Transverse colon (tissue), 4 donors: ENCODE results near the gene GSAP. TPM values are rescaled to one million over a fixed set of nuclear protein-coding genes. Genes with fewer than 3 reads are reported as not detected.

ENCODE experiments used
- DNase-seq: peaks from one replicate; pipeline ENCODE4 v3.0.0-alpha.2; 2019
- H3K27ac ChIP-seq, 4 donors: fragments of 200-600 bp; sonication (generic); 2 replicates each; pipeline ENCODE4 v1.5.1; 2016 to 2018; ENCODE audit warnings: inconsistent platforms in 4 of 4
- H3K27me3 ChIP-seq: fragments of 200-600 bp; sonication (generic); 2 replicates; pipeline ENCODE4 v1.5.1; 2017; ENCODE audit warnings: inconsistent platforms
- H3K36me3 ChIP-seq, 4 donors: fragments of 200-600 bp; sonication (generic); 2 replicates each; pipeline ENCODE4 v1.5.1; 2017 to 2019; ENCODE audit warnings: inconsistent platforms in 4 of 4
- H3K4me1 ChIP-seq, 4 donors: fragments of 200-600 bp; sonication (generic); 2 replicates each; pipeline ENCODE4 v1.5.1; 2017 to 2020; ENCODE audit warnings: inconsistent platforms in 4 of 4
- H3K4me3 ChIP-seq, 4 donors: fragments of 200-600 bp; sonication (generic); 1 replicate in 1 of 4; 2 replicates in 3 of 4; pipeline versions ENCODE4 v1.5.1 to v1.6.1; 2017 to 2019; ENCODE audit warnings: inconsistent platforms in 4 of 4
- H3K9me3 ChIP-seq, 2 donors: fragments of 200-600 bp; sonication (generic); 2 replicates each; pipeline ENCODE4 v1.5.1; 2017 to 2019; ENCODE audit warnings: inconsistent platforms in 2 of 2
- EP300 ChIP-seq: sonication (generic); formaldehyde crosslinking; IDR thresholded peaks from one replicate; pipeline ENCODE4 v1.6.1; 2017; ENCODE audit warnings: antibody characterized with exemption, low read depth
- POLR2A ChIP-seq: fragments of 450-650 bp; IDR thresholded peaks from one replicate; pipeline ENCODE4 v1.6.1; 2016; ENCODE audit warnings: antibody characterized with exemption, mild to moderate bottlenecking, moderate library complexity
- POLR2AphosphoS5 ChIP-seq, 3 donors: sonication (generic); formaldehyde crosslinking; IDR thresholded peaks; one replicate each; pipeline ENCODE4 v1.6.1; 2016; ENCODE audit warnings: antibody characterized with exemption in 3 of 3
- WGBS, 2 donors: methylation state at CpG; one replicate each; pipeline ENCODE4 v1.1.5; 2018; ENCODE audit warnings: low coverage in 1 of 2; 5-methylcytosine and 5-hydroxymethylcytosine counted together
- in situ Hi-C, 4 donors: fragments of 200-750 bp; cut with MboI; loops; one replicate each; pipeline versions ENCODE4 v1.15.0 to v1.15.1; 2017; ENCODE audit warnings: low sequenced_read_pairs in 3 of 4, low pct_ligation_motif_present in 1 of 4, low pct_unique_long_range_greater_than_20kb in 1 of 4
- intact Hi-C: fragments of 100-400 bp; cut with DNase I; formaldehyde crosslinking; loops from one replicate; pipeline ENCODE4 v1.15.1; 2023; ENCODE audit warnings: low total_unique reads
- total RNA-seq, 4 donors: library from RNA; depleted of rRNA; stranded (reverse); fragments of >200 nt; gene quantifications; one replicate each; pipeline ENCODE4 v1.1.0, GENCODE V29; 2016
- TF ChIP-seq, protein P1 (sequence below), 5 experiments: fragments of 200-600 bp in 3 of 5; fragments of 450-650 bp in 2 of 5; sonication (generic) in 3 of 5; IDR thresholded peaks; 1 replicate in 2 of 5; 2 replicates in 3 of 5; pipeline ENCODE4 v1.5.1; 2016 to 2017; ENCODE audit warnings: antibody characterized with exemption in 5 of 5, inconsistent platforms in 3 of 5, mild to moderate bottlenecking in 2 of 5, moderate library complexity in 1 of 5

Gene GSAP
- total RNA-seq, 4 donors from 2014 or later, result 5.0 to 25.2 (median 15.5) TPM

DNA sequence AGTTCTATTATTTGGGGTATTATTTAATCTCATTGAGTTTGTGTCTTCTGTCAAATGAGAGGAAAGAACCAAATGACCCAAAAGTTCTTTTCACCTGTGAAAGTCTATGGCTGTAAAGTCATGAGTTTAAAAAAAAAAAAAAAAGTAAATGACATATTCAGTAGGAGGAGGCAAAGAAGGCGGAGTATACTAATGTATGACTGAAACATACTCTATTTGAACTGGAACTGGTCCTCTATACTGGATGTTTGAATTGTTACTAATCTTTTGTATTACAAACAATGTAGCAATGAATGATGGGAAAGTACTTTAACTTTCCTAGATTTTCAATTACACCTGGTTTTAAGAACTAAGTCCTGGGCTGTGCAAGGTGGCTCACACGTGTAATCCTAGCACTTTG lies 24.9 kb upstream of the GSAP start:
- no peak overlapping the region for H3K27ac ChIP-seq
- H3K36me3 ChIP-seq, result no peaks in the 10 kb centered on the region
- H3K27me3 ChIP-seq, result no peaks in the 10 kb centered on the region
- H3K9me3 ChIP-seq, result no peaks in the 10 kb centered on the region
- peaks cover 0 to 4% (median 0%) of the 10 kb centered on the region in 4 donors for H3K4me1 ChIP-seq
- intact Hi-C loops (no loop called here), in situ Hi-C loops (no loop called here)
- DNase-seq, result no peak
- TF ChIP-seq EP300 (no peak), POLR2AphosphoS5 (IDR thresholded peaks at IDR 0.05) (no peak), POLR2A (no peak)
- TF ChIP-seq, protein P1, sequence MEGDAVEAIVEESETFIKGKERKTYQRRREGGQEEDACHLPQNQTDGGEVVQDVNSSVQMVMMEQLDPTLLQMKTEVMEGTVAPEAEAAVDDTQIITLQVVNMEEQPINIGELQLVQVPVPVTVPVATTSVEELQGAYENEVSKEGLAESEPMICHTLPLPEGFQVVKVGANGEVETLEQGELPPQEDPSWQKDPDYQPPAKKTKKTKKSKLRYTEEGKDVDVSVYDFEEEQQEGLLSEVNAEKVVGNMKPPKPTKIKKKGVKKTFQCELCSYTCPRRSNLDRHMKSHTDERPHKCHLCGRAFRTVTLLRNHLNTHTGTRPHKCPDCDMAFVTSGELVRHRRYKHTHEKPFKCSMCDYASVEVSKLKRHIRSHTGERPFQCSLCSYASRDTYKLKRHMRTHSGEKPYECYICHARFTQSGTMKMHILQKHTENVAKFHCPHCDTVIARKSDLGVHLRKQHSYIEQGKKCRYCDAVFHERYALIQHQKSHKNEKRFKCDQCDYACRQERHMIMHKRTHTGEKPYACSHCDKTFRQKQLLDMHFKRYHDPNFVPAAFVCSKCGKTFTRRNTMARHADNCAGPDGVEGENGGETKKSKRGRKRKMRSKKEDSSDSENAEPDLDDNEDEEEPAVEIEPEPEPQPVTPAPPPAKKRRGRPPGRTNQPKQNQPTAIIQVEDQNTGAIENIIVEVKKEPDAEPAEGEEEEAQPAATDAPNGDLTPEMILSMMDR (IDR thresholded peaks at IDR 0.05), result no peak
- 71 to 89% methylated on average over 2 of the region's 2 CpGs for WGBS, 2 donors
- no peak overlapping the region for H3K4me3 ChIP-seq

DNA sequence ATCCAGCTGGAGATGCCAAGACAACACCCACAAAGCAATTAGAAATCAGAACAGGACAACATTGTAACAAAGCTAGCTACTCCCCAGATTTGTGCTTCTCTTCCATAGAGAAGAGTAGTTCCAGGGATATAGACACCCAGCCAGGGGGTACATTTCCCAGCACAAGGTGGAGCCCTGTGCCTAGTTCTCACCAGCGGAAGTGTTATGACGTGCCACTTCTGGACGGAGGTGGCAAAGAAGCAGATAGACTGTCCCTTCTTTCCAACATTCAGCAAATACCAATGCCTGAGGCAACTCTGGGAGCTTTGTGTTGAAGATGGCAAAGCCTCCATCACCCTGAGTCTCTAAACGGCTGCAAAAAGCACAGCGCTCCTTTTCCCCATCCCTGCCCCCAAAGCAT lies 23.4 kb upstream of the GSAP start:
- intact Hi-C loops, result no loop called here
- 43% methylated on average over 5 of the region's 5 CpGs; no CpG with 5 or more reads in 1 of the 2 donors for WGBS, 2 donors

DNA sequence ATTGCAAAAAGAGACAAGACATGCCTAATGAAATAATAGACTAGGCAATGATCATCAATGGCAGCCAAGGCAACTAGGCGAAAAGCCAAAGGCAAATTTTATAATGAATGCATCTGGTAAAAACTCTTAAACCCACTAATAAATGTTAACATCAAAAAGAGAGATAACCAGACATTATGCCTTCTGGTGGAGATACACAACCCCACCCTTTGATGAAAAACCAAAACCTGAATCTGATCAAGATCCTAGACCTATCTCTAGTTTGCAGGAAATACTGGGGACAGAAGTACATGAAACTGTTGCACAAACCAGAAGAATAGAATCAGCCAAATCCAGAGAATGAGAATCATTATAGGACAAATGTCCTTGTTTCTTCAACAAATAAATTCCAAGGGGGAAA lies 22.0 kb upstream of the GSAP start:
- H3K27ac ChIP-seq, result no peak overlapping the region
- in situ Hi-C loops (no loop called here), intact Hi-C loops (no loop called here)
- H3K4me1 ChIP-seq, result peaks cover 0 to 4% (median 0%) of the 10 kb centered on the region in 4 donors
- no peak overlapping the region for H3K4me3 ChIP-seq
- H3K36me3 ChIP-seq, result no peaks in the 10 kb centered on the region
- 82 to 93% methylated on average over 1 of the region's 1 CpG for WGBS, 2 donors
- H3K9me3 ChIP-seq, result no peaks in the 10 kb centered on the region
- no peak for DNase-seq
- no peak for TF ChIP-seq POLR2AphosphoS5 (IDR thresholded peaks at IDR 0.05)
- TF ChIP-seq POLR2A, result no peak
- TF ChIP-seq, protein P1 (IDR thresholded peaks at IDR 0.05), result no peak
- TF ChIP-seq EP300, result no peak
- H3K27me3 ChIP-seq, result no peaks in the 10 kb centered on the region

More for the DNA sequence above, 23.4 kb upstream of the GSAP start:
- no peak overlapping the region for H3K27ac ChIP-seq
- no peak for TF ChIP-seq POLR2AphosphoS5 (IDR thresholded peaks at IDR 0.05)
- TF ChIP-seq, protein P1 (IDR thresholded peaks at IDR 0.05), result peak in 2 of 5 experiments; percentile 20 to 26
- in situ Hi-C loops, result no loop called here
- peaks cover 0 to 4% (median 0%) of the 10 kb centered on the region in 4 donors for H3K4me1 ChIP-seq
- no peaks in the 10 kb centered on the region for H3K36me3 ChIP-seq
- H3K4me3 ChIP-seq, result no peak overlapping the region
- no peaks in the 10 kb centered on the region for H3K9me3 ChIP-seq
- peak; percentile 37 for DNase-seq
- H3K27me3 ChIP-seq, result no peaks in the 10 kb centered on the region

DNA sequence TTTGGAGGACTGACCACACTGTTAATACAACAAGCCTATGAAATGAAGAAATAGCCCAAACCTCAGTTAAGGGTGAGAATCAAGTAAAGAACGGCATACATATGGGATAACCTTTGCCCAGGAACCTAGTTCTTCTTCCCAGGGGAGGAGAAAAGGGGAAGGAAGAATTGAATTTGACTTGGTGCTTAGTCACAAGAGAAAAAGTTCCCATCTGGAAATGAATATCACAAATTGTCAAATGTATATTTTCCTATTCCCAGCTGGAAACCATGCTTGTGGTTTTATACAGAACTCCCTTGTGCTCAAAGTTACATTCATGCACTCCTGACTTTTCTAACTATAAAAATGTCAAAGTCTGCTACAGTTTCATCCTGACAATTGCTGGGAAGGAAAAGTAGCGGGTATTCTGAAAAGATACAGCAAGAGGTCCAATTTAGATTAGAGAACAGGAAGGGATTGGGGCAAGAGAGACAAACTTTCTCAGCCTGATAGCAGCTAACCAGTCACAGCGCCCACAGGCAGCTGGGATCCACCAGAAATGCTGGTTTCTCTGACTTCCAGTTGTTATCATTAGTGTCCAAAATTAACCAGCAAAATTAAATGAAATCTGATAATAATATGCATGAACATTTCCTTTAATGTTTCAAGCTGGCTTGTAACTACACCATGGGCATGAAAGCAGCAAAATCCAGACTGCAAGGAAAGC lies 18.6 kb upstream of the GSAP start:
- 83 to 89% methylated on average over 3 of the region's 3 CpGs for WGBS, 2 donors
- in situ Hi-C loops, result no loop called here
- intact Hi-C loops, result no loop called here

DNA sequence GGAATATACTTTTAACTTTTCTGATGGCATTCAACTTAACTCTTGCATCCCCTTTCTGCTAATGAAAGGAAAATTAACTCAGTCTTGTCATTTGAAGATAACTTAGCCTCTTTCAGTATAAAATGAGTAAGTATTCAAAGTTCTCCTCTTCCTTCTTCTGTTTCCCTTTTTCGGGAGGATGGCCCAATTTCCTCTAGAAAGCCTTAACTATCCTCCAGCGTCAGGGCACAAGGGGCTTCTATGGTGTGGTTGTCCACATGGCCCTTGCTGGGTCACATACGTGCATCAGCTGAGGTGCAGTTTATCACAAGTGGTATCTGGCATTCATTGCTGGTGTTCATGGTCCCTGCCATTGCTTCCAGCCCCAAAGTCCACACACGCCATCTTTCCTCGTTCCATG lies 17.8 kb upstream of the GSAP start:
- Histone ChIP-seq H3K9me3 (no peaks in the 10 kb centered on the region), H3K27ac (no peak overlapping the region), H3K27me3 (no peaks in the 10 kb centered on the region), H3K4me3 (no peak overlapping the region), H3K36me3 (no peaks in the 10 kb centered on the region), H3K4me1 (no peaks in the 10 kb centered on the region)
- no peak for DNase-seq
- TF ChIP-seq POLR2A, result no peak
- TF ChIP-seq, protein P1 (IDR thresholded peaks at IDR 0.05), result no peak
- TF ChIP-seq POLR2AphosphoS5 (IDR thresholded peaks at IDR 0.05), result no peak
- no peak for TF ChIP-seq EP300
- intact Hi-C loops (no loop called here), in situ Hi-C loops (no loop called here)
- 85 to 87% methylated on average over 3 to 5 of the region's 5 CpGs for WGBS, 2 donors

More for the DNA sequence above, 18.6 kb upstream of the GSAP start:
- Histone ChIP-seq H3K27me3 (no peaks in the 10 kb centered on the region), H3K4me3 (no peak overlapping the region), H3K36me3 (no peaks in the 10 kb centered on the region), H3K4me1 (peaks cover 0 to 4% (median 0%) of the 10 kb centered on the region in 4 donors), H3K9me3 (no peaks in the 10 kb centered on the region), H3K27ac (no peak overlapping the region)
- TF ChIP-seq POLR2AphosphoS5 (IDR thresholded peaks at IDR 0.05) (no peak), POLR2A (no peak)
- no peak for DNase-seq
